GM12801 (cell line): ENCODE data around the gene FAM124B.

Source experiments
- TF ChIP-seq, protein P1 (sequence below): IDR thresholded peaks from one replicate; pipeline ENCODE4 v1.5.1; 2011; ENCODE audit warnings: control low read depth; ENCODE audit not compliant: insufficient read length; ENCODE audit errors: extremely low read depth

FAM124B gene

GRCh38 chr2:224403657-224404056, 1.8 kb upstream of the FAM124B start:
- TF ChIP-seq, protein P1, sequence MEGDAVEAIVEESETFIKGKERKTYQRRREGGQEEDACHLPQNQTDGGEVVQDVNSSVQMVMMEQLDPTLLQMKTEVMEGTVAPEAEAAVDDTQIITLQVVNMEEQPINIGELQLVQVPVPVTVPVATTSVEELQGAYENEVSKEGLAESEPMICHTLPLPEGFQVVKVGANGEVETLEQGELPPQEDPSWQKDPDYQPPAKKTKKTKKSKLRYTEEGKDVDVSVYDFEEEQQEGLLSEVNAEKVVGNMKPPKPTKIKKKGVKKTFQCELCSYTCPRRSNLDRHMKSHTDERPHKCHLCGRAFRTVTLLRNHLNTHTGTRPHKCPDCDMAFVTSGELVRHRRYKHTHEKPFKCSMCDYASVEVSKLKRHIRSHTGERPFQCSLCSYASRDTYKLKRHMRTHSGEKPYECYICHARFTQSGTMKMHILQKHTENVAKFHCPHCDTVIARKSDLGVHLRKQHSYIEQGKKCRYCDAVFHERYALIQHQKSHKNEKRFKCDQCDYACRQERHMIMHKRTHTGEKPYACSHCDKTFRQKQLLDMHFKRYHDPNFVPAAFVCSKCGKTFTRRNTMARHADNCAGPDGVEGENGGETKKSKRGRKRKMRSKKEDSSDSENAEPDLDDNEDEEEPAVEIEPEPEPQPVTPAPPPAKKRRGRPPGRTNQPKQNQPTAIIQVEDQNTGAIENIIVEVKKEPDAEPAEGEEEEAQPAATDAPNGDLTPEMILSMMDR = no peak

- TF ChIP-seq, protein P1 = no peak
These were observed 848 bp downstream of the FAM124B start for GRCh38 chr2:224400886-224401632.

- TF ChIP-seq, protein P1 = no peak
These were observed 1.6 kb downstream of the FAM124B start for GRCh38 chr2:224400174-224400810.

DNA sequence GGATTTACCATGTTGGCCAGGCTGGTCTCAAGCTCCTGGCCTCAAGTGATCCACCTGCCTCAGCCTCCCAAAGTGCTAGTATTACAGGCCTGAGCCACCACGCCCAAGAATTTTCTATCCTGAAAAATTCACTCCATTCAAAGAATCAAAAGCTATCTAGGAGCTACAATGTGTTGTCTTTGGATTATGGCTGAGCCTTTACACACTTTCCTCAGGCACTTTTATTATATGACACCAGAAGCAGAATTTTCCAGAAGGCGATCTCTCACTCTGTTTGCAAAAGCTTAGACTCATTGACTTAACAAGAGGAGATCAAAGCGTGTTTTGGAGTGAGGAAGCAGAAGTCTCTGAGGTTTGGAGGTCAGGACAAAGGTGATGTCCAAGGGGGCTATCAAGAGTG, 3.6 kb downstream of the FAM124B start:
- TF ChIP-seq, protein P1 = no peak

DNA sequence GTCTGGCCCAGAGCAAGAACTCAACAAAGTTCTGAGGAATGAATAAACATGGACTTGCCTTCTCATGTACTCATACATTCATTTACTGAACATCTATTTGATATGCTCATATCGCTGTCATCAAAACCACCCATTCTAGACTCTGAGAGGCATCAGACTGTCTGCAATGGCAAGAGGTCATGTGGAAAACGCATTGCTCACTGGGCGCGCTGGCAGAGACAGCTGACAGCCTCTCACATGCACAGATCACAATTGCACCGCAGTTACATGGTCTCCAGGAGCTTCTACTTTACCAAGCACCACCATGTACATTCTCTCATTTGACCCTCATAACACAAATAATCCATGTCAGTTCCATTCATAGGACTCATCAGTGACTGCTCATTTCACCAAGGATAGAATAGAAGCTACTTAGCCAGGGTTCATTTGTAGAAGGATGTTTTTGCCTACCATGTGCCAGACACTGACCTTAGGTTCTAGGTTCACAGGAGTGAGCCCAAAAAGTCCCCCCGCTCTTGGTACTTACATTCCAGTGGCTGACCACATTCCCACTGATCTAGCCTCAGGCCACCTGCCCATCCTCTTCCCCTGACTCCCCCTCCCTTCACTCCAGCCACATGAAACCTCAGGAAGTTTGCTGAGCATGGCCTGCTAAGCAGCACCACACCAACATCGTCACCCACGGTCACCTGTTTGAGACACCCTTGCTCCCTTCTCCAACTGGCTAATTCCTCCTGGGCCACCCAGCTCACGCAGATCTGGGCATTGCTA, 6.1 kb downstream of the FAM124B start:
- TF ChIP-seq, protein P1 = no peak

GRCh38 chr2:224393157-224393872, 8.6 kb downstream of the FAM124B start:
- TF ChIP-seq, protein P1 = no peak

DNA sequence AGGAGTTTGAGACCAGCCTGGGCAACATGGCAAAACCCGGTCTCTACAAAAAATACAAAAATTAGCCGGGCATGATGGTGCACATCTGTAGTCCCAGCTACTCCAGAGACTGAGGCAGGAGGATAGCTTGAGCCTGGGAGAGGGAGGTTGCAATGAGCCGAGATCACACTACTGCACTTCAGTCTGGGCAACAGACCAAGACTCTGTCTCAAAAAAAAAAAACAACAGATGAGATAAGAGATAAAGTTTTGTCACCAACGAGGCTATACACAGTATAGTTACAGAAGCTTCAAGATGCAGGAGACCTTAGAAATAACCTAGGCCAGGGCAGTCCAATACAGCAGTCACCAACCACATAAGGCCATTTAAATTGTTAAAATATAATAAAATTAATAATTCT, 9.4 kb downstream of the FAM124B start:
- TF ChIP-seq, protein P1 = no peak
